Measurements from ENCODE around the gene BEND5.

- TF ChIP-seq CTCF (IDR thresholded peaks at IDR 0.05) (no peak), EZH2 (IDR thresholded peaks at IDR 0.05) (no peak), EZH2phosphoT487 (IDR thresholded peaks at IDR 0.05) (no peak)
These were observed 75.2 kb downstream of the BEND5 start for GRCh38 chr1:48701445-48701844.
